ENCODE data around the gene ENTREP1.

DNA sequence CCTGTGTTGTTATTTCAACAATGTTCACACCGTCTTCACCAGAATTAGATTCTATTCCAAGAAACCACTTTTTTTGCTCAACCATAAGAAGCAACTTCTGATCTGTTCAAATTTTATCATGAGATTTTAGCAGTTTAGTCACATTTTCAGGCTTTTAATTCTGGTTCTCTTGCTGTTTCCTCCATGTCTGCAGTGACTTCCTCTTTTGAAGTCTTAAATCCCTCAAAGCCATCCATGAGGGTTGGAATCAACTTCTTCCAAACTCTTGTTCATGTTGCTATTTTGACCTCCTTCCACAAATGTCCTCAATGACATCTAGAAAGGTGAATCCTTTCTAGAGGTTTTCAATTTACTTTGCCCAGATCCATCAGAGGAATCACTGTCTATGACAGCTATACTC lies 25.7 kb upstream of the ENTREP1 start:
- TF ChIP-seq, protein P1, sequence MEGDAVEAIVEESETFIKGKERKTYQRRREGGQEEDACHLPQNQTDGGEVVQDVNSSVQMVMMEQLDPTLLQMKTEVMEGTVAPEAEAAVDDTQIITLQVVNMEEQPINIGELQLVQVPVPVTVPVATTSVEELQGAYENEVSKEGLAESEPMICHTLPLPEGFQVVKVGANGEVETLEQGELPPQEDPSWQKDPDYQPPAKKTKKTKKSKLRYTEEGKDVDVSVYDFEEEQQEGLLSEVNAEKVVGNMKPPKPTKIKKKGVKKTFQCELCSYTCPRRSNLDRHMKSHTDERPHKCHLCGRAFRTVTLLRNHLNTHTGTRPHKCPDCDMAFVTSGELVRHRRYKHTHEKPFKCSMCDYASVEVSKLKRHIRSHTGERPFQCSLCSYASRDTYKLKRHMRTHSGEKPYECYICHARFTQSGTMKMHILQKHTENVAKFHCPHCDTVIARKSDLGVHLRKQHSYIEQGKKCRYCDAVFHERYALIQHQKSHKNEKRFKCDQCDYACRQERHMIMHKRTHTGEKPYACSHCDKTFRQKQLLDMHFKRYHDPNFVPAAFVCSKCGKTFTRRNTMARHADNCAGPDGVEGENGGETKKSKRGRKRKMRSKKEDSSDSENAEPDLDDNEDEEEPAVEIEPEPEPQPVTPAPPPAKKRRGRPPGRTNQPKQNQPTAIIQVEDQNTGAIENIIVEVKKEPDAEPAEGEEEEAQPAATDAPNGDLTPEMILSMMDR (conservative IDR thresholded peaks at IDR 0.05): no peak
- no peak for TF ChIP-seq ZFX (IDR thresholded peaks at IDR 0.05)

All from C4-2B (cell line).